Stimulated activated CD4-positive, alpha-beta T cell treated with anti-CD3 and anti-CD28 coated beads, TNF-alpha, amount 100 ng/mL, for 48 hours (primary cell): Measurements from ENCODE around the gene FHIT.
A peak's percentile ranks its signal among the peaks of the same experiment; 100 is the strongest.

ENCODE experiments used
- DNase-seq, 3 donors: peaks; one replicate each; pipeline ENCODE4 v3.0.0-alpha.2; 2020; ENCODE audit warnings: low read depth in 3 of 3

FHIT gene

DNA sequence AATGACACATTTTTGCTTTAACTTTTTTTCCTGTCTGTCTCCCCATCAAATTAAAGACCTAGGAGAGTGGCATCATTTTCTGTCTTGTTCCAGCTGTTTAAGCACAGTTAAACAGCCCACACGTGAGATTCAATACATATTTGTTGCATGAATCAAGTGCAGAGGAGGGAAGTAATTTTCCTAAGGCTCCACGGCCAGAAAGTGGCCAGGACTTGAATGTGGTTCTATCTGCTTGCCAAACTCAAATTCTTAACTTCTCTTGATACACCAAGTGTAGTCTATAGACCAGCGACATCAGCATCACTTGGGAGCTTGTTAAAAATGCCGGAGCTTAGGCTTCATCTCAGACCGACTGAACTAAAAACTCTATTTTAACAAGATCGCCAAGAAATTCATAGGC lies 1476.6 kb downstream of the FHIT start:
- DNase-seq = no peak

DNA sequence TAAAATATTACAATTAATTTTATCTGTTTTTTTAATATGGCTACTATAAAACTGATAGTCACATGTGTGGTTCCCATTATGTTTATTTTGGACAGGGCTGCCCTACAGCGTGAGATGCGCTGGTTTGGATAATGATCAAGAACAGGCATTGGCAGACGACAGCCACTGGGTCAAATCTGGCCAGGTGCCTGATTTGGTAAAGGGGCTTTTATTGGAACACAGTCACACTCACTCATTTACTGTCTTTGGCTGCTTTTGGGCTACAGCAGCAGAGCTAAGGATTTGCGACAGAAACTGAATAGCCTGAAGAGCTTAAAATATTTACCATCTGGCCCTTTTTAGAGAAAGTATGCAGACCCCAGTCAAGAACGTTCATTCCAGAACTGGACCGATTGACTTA lies 1477.3 kb downstream of the FHIT start:
- DNase-seq = no peak

DNA sequence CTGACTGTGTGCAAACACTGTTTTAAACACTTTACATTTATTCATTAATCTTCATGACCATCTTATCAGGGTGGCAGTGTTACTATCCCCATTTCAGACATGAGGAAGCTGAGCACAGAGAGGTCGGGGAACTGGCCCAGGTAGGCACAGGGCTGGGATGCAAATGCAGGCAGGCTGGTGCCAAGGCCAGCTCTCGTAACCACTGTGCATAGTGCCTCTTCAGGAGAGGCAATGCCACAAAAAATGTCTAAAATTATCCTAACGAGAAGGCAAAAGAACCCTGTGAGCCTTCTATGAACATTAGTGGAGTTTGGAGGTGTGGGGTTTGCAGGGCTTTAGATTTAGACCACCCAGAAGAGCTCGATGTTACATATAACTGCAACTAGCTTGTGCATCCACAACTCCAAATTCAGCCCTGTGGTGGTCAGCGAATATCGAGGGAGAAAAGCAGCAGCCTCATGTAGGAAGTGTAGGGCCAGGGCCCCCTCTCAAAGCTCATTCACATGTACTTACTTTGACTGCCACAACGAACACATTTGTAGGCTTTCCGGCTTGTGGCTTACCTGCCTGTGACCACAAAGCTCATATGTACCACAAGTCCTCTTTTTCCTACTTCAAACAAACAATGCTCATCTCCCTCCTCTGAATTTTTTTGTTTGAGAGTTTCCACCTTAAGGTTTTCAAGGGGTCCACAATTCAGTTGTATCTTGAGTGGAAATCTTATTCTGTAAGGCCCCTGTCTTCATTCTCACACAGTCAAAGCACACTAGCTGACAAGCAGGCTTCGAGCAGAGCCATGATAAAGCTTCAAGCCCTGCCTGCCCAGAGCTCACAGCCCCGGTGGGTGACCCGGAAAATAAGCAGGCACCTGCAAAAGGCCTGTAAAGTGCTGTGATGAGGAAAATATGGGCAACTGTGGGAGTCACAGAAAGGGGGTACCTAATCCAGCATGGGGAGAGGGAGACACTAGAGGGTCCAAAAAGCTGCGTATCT lies 1478.5 kb downstream of the FHIT start:
- DNase-seq = no peak

- no peak for DNase-seq
Measured at GRCh38 chr3:59771768-59772181, 1479.5 kb downstream of the FHIT start.

DNA sequence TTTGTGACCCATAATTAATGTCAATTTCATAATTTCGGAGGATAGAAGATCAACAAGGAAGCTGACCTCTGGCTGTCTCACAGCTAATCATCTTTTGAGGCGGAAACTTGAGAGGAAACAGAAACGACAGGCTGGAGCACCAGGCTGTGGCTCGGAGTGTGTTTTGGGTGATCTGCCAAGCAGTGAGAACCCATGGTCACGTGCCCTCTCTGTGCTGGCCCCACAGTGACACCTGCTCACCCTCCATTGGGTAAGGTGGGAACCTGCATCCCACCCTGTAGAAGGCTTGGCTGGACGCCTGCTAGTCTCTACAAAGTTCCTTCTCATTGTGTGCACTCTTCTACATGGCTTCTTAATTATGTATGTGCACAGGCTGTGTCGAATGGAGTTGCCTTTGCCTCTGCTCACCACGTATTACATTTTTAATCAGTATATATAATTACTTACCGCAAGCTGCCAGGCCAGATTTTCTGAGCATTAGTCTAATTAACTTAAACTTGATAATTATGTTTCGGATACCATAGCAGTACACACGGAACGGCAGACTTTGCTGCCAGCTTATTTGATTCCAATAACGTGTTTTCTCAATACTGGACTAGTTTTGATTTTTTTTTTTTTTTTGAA lies 1482.0 kb downstream of the FHIT start:
- no peak for DNase-seq

DNA sequence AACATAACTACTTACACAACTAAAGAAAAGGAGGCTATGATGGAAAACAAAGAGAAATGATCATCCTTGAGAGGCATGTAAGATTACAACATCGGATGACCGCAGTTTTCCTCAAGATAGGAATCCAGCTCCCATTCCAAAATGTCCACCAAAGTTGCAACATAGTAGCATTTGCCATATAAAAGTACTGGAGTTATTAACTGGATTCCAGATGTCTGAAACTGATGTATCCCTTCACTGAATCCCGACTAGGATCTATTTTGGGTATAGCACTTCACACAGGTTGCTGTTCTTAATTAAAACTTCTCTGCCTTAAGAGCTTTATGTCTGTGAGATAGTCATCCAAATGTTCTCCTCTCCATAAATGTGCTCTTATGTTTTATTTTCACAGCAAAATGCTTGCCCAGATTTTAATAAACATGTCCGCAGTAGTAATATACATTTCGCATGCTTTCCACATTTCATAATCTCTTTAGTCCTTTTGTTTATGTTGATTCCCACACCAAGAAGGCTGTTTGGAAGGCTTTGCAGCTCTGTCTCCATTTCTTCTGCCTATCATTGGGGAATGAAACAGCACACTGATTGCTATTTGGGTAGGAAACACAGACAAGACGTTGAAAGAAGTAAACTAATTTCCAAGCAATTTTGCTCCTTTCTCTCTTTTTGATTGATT lies 1484.9 kb downstream of the FHIT start:
- no peak for DNase-seq

- no peak for DNase-seq
Measured at GRCh38 chr3:59764171-59764570, 1487.1 kb downstream of the FHIT start.

DNA sequence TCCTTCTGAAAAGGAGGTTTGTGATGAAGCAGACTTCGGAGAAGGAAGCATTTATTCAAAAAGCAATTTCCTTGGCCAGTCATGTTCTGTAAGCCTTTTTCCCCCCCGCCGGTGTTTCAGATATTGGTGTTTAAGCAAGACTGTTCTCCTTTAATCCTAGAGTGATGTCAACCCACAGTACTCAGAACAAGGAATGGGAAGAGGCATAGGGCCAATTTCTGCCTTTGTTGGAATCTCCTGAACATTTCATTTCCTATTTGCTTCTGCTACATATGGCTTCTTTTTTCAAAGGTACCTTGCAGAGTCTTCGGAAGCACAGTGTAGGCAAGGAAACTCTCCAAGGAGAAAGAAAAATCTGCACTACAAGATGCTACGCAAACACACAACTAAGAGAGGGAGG lies 1488.3 kb downstream of the FHIT start:
- DNase-seq = no peak

GRCh38 chr3:59759298-59760031 lies 1491.8 kb downstream of the FHIT start:
- DNase-seq = peak; percentile 24 to 50 (median 32)

DNA sequence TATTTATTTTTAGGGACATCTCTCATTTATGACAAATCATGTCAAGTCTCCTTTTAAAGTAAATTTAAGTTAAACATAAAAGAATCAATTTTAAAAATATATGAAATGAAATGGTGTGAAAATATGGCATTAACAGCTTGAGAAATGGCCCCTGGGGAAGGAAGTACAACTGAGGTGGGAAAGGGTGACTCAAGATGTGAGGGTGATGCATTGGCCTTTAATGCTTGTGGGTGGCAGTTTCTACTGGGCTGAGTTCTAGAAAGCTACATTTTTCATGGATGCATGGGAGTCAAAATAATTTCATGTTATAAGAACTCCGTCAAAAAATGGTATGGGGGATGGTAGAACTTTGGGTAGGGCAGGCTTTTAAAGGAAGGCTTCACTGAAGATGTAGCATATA lies 1492.6 kb downstream of the FHIT start:
- DNase-seq = no peak

DNA sequence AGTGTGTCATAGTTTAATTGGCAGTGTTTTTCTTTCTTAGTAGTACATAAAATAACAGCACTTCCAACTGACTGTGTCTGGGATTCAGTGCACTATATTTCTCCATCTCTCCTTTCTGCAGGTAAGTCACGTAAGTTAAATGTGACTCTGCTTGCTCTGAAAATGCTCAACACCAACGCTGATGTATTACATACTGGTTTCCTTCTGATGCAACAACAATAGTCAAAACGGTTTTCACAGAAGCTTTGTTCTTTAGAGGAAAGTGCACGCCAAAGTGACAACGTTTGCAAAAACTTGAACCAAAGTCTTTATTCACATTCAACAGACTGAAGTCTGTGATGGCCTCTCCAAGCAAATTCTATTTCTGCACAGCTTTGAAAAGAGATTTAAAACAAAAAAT lies 1494.3 kb downstream of the FHIT start:
- no peak for DNase-seq

DNA sequence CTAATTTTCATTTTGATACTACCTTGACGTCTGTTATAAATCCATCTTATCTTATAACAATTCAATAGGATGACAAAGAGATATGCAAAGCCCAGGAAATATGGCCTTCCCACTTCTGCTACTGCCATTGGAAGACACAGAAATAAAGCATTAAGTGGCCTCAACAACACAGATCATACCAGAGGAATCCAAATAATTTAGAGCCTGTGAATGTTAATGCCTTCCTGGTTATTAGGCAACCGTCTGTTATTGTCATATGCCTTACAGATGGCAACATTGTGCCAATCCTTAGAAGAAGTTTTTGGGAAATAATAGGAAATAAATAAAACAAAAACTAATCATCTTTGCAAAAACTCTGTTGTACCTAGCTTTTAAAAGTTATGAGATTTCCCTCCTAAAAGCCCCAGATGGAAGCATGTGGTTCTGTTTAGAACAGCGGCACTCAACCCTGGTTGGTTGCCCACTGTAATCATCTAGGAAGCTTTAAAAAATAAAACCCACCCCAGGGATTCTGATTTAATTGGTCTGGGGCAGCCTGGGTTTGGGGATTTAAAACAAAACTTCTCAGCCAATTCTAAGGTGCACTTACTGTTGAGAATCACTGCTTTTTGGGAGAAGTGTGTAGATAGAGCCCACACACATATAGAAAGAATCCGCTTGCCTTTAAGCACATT lies 1496.7 kb downstream of the FHIT start:
- DNase-seq = no peak

DNA sequence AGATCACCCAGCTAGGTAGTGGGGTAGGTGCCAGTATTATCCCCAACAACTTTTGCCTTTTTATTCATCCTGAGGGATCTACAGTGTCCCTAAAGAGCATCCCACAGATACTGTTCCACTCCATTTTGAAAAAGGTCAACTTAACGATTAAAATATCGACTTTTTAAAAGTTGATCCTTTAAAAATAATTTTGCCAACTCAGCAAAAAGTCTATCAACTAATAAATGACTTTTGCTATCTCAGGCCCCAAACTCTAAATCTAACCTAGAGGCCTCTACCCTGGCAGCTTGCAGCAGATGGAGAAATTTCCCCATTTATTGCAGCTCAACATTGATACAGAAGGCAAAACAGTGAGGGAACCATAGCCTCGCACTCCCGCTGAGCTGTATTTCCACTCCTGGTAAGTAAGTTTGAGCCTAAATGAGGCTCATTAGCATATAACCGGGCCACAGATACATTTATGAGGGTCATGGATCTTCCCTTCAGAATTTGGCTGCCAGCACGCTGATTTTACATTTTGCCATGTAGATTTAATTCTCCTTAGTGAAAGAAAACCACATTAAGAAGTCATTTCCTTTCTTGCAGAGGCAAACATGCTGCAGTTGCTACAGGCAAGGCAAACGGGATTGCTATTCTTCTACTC lies 1497.3 kb downstream of the FHIT start:
- DNase-seq = no peak

DNA sequence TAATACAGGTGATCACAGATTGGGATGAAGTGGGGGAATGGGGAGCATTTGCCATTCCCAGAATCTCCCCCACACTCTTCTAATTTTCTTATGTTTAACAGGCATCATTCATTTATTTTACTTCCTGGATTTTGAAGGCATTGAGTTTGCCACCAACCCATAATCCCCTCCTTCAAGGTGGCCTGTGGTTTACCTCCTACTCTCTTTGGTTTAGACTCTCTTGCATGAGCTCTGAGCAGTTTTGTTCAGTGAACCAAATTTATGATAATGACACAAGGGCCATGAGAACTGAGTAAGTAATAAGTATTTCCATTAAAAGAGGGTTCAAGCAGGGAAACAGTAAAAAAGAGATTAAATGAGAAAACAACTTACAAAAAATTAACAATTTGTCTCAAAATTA lies 1498.3 kb downstream of the FHIT start:
- DNase-seq = no peak

DNA sequence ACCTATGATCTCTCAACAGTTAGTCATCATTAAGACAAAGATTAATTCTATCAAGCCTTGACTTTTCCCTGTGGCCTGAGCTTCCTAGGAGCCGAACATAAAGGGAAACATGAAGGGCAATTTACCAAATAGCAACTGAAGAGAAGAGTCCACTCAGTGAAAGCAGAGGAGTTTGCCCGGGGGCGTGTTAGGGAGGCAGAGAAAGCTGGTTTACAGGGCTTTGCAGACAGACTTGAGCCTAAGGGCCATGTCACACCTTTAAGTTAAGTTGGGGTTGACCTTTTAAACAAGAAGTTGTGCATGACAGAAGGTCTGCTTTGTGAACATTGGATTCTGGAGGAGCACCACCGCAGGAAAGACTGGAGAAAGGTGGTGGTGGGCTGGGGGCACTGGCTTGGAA lies 1499.6 kb downstream of the FHIT start:
- no peak for DNase-seq

DNA sequence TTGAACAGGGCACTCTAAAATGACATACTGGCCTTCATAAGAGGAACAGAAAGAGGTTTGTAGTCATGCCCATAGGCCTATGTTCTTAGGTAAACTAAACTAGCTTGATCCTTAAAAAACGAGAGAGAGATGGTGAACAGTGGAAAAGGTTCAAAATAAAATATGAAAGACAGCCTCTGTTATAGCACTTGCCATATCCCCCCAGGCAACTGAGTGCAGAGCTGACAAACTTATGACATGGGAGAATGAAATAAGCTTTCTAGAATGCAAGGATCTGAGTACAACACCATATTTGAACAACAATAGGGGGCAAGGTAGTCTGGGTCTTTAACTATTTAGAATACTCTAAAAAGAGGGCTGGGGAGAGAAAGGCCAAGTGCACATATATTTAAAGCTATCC lies 1500.9 kb downstream of the FHIT start:
- no peak for DNase-seq

- DNase-seq = no peak
Measured at GRCh38 chr3:59749291-59749690, 1502.0 kb downstream of the FHIT start.

GRCh38 chr3:59746585-59746984 lies 1504.7 kb downstream of the FHIT start:
- DNase-seq = no peak

DNA sequence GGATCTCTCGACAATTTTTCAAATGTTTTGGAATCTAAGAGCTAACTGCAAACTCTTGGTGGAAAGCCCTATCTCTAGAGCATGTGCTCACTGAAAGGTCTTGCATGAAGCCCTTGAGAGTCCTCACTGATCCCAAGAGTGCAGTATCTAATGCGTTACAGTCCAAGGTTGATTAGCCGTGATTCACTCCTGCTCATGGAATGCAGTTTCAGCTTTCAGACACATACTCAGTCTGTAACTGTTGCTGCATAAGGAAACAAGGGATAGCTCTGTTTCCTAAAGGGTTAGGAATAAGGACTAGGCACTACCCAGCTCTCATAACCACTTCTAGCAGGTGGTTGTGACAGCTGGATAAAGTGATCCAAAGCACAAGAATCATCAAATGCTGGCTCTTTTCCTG lies 1514.0 kb downstream of the FHIT start:
- no peak for DNase-seq

- no peak for DNase-seq
Measured at GRCh38 chr3:59734061-59734460, 1517.2 kb downstream of the FHIT start.
